Ishikawa (cell line): Measurements from ENCODE around the gene SPIB.

ENCODE experiments used
- CEBPB ChIP-seq: IDR thresholded peaks from 2 replicates; pipeline ENCODE4 v1.6.1; 2012
- TF ChIP-seq, protein P1 (sequence below): IDR thresholded peaks from 2 replicates; pipeline ENCODE4 v1.6.1; 2012

DNA sequence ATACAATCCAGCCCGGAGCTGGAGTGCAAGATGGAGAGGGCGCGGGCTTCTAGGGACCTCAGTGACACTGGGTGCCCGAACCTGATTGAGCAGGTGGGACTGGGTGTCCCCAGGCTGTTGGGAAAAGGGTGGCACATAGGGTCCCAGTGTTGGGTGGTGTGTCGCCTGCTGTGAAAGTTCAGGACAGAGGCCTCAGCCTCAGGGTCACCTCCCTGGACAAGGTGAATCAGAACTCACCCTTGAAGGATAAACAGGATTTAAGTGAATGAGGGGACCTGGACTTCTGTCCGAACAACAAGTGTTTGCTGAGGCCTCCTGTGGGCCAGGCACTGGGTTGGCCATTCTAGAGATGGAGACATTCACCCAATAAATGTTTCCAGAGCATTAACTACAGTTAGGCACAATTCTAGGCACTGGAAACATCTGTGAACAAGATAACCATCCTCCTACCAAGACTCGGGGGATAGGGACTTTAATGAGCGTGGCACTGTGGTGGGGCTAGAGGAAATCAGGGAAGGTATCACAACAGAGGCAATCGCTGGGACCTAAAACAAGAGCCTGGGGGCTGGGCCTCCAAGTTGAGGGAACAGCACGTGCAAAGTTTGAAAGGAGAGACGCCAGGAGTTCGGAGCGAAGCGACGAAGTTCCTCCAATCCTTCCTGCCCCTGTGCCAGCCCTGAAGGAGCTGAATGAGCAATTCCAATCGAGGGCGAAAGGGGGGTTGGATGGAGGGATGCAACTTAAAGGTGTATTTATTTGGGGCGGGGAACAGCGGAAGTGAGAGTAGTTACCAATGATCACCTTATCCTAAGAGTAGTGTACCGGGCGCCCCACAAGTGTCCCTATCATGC is 35.5 kb upstream of the SPIB start:
- no peak for TF ChIP-seq CEBPB
- TF ChIP-seq, protein P1, sequence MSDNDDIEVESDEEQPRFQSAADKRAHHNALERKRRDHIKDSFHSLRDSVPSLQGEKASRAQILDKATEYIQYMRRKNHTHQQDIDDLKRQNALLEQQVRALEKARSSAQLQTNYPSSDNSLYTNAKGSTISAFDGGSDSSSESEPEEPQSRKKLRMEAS: no peak
